ENCODE data around the gene KCNH8. TPM values are rescaled to one million over a fixed set of nuclear protein-coding genes. Genes with fewer than 3 reads are reported as not detected.

Gene KCNH8
- total RNA-seq, 1 experiment from 2014 or later = not detected

DNA sequence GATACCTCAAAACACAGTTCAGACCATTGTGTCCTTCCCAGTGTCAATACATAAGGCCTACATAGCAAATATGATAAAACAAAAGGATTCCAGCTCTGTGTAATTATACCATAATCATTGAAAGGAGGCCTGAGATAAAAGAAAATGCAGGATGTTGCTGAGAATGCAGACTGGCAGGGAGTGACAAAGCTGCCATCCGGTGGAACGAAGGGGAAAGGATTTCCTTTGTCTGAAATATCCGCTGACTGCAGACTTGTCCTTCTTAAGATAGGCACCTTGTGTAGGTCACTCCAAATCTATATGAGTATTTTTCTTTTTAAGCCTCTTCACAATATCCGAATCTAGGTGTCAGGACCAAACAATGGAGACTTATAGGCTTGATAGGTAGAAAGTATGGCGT lies 108.0 kb downstream of the KCNH8 start:
- H3K36me3 ChIP-seq (ENCODE audit: control insufficient read depth, insufficient read depth, low read length) = no peaks in the 10 kb centered on the region
- no peaks in the 10 kb centered on the region for H3K9me3 ChIP-seq (ENCODE audit: control insufficient read depth, insufficient read depth, low read depth, low read length)
- TF ChIP-seq TCF7L2 (IDR thresholded peaks at IDR 0.05; ENCODE audit: low read depth, low read length) (no peak), SIN3A (IDR thresholded peaks at IDR 0.05; ENCODE audit: borderline replicate concordance, insufficient read depth, low read depth, low read length) (no peak), CTCF (IDR thresholded peaks at IDR 0.05) (no peak), POLR2AphosphoS5 (IDR thresholded peaks at IDR 0.05; ENCODE audit: low read depth, low read length) (no peak)
- TF ChIP-seq, protein P1, sequence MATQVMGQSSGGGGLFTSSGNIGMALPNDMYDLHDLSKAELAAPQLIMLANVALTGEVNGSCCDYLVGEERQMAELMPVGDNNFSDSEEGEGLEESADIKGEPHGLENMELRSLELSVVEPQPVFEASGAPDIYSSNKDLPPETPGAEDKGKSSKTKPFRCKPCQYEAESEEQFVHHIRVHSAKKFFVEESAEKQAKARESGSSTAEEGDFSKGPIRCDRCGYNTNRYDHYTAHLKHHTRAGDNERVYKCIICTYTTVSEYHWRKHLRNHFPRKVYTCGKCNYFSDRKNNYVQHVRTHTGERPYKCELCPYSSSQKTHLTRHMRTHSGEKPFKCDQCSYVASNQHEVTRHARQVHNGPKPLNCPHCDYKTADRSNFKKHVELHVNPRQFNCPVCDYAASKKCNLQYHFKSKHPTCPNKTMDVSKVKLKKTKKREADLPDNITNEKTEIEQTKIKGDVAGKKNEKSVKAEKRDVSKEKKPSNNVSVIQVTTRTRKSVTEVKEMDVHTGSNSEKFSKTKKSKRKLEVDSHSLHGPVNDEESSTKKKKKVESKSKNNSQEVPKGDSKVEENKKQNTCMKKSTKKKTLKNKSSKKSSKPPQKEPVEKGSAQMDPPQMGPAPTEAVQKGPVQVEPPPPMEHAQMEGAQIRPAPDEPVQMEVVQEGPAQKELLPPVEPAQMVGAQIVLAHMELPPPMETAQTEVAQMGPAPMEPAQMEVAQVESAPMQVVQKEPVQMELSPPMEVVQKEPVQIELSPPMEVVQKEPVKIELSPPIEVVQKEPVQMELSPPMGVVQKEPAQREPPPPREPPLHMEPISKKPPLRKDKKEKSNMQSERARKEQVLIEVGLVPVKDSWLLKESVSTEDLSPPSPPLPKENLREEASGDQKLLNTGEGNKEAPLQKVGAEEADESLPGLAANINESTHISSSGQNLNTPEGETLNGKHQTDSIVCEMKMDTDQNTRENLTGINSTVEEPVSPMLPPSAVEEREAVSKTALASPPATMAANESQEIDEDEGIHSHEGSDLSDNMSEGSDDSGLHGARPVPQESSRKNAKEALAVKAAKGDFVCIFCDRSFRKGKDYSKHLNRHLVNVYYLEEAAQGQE (IDR thresholded peaks at IDR 0.05; ENCODE audit: insufficient read depth in 1 of 2, low read depth in 2 of 2, low read length in 1 of 2) = no peak
- ATAC-seq = no peak
- no peaks in the 10 kb centered on the region for H3K4me1 ChIP-seq (ENCODE audit: control insufficient read depth, insufficient read depth, low read length)
- POLR2A ChIA-PET = no interaction called here
- no peaks in the 10 kb centered on the region for H3K27me3 ChIP-seq (ENCODE audit: control insufficient read depth, insufficient read depth, low read length)
- CTCF ChIA-PET = no interaction called here
- BruUV-seq (replicated peaks) = no TSS peak
- in situ Hi-C loops (cut with HindIII; ENCODE audit: low pct_unique_long_range_greater_than_20kb, low sequenced_read_pairs) (no loop called here), intact Hi-C loops (cut with micrococcal nuclease; ENCODE audit: unreplicated experiment) (no loop called here)
- no peak overlapping the region for H3K4me3 ChIP-seq (ENCODE audit: low read depth in 2 of 2, low read length in 2 of 2)
- H3K27ac ChIP-seq (ENCODE audit: low read length) = no peak overlapping the region
- no peak for DNase-seq (ENCODE audit: low read depth, low spot score)

- no TSS peak for BruUV-seq (replicated peaks)
- CTCF ChIA-PET = no interaction called here
- no peak for ATAC-seq
Measured at GRCh38 chr3:19263606-19264005, 115.3 kb downstream of the KCNH8 start.

More at GRCh38 chr3:19263606-19264005, 115.3 kb downstream of the KCNH8 start:
- POLR2A ChIA-PET = no interaction called here
- Histone ChIP-seq H3K27me3 (ENCODE audit: control insufficient read depth, insufficient read depth, low read length) (no peaks in the 10 kb centered on the region), H3K4me3 (ENCODE audit: low read depth in 2 of 2, low read length in 2 of 2) (no peak overlapping the region), H3K4me1 (ENCODE audit: control insufficient read depth, insufficient read depth, low read length) (no peaks in the 10 kb centered on the region), H3K9me3 (ENCODE audit: control insufficient read depth, insufficient read depth, low read depth, low read length) (no peaks in the 10 kb centered on the region), H3K27ac (ENCODE audit: low read length) (no peak overlapping the region), H3K36me3 (ENCODE audit: control insufficient read depth, insufficient read depth, low read length) (no peaks in the 10 kb centered on the region)
- no peak for DNase-seq (ENCODE audit: low read depth, low spot score)
- intact Hi-C loops (cut with micrococcal nuclease; ENCODE audit: unreplicated experiment) = no loop called here
- no peak for TF ChIP-seq SIN3A (IDR thresholded peaks at IDR 0.05; ENCODE audit: borderline replicate concordance, insufficient read depth, low read depth, low read length)
- no peak for TF ChIP-seq TCF7L2 (IDR thresholded peaks at IDR 0.05; ENCODE audit: low read depth, low read length)
- TF ChIP-seq, protein P1 (IDR thresholded peaks at IDR 0.05; ENCODE audit: insufficient read depth in 1 of 2, low read depth in 2 of 2, low read length in 1 of 2) = no peak
- in situ Hi-C loops (cut with HindIII; ENCODE audit: low pct_unique_long_range_greater_than_20kb, low sequenced_read_pairs) = no loop called here

All from Panc1 (cell line).